Measurements from ENCODE around the gene MIAT. TPM values are rescaled to one million over a fixed set of nuclear protein-coding genes. Genes with fewer than 3 reads are reported as not detected.

The MIAT gene
- total RNA-seq, 1 donor: 1.3 TPM

DNA sequence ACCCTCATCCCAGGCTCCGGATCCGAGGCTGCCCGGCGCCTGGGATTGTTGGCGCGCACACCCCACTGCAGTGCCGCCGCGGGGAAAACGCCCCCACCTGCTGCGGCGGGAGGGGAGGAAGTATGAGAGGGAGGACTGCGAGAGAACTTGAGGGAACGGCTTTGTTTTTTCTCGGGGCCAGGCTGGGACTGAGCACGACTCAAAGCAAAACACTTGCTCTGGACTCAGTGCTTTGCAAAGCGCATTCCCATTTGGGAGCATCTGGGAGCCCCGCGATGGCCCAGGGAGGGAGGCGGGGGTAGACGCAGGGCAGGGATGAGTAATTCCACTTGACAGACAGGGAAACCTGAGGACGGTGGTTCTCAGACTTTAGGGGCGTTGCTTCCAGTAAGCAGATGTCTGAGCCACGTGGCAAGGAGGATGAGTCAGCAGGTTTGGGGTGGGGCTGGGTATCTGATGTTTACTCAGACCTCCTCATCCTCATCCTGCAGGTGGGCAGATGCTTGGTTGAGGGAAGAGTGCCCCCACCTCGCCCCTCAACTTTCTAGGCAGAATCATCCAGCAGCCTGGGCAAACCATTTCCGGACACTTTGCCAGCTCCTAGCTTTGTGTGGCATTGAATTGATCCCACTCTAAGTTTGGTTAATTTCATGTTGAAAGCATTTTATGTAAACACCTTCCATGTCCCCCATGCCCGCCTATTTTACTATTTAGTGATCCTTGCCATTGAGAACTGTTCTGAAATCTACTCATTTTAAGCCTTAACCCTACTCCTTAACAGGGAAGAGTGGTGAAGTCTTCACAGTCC, 1.5 kb downstream of the MIAT start:
- TF ChIP-seq, protein P1, sequence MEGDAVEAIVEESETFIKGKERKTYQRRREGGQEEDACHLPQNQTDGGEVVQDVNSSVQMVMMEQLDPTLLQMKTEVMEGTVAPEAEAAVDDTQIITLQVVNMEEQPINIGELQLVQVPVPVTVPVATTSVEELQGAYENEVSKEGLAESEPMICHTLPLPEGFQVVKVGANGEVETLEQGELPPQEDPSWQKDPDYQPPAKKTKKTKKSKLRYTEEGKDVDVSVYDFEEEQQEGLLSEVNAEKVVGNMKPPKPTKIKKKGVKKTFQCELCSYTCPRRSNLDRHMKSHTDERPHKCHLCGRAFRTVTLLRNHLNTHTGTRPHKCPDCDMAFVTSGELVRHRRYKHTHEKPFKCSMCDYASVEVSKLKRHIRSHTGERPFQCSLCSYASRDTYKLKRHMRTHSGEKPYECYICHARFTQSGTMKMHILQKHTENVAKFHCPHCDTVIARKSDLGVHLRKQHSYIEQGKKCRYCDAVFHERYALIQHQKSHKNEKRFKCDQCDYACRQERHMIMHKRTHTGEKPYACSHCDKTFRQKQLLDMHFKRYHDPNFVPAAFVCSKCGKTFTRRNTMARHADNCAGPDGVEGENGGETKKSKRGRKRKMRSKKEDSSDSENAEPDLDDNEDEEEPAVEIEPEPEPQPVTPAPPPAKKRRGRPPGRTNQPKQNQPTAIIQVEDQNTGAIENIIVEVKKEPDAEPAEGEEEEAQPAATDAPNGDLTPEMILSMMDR (IDR thresholded peaks at IDR 0.05; ENCODE audit: insufficient read depth, low read depth, low read length): no peak
- peak; percentile 92 for DNase-seq (ENCODE audit: low read depth)
- peak overlapping the region; percentile 42 for H3K4me3 ChIP-seq (ENCODE audit: low read depth, low read length)

DNA sequence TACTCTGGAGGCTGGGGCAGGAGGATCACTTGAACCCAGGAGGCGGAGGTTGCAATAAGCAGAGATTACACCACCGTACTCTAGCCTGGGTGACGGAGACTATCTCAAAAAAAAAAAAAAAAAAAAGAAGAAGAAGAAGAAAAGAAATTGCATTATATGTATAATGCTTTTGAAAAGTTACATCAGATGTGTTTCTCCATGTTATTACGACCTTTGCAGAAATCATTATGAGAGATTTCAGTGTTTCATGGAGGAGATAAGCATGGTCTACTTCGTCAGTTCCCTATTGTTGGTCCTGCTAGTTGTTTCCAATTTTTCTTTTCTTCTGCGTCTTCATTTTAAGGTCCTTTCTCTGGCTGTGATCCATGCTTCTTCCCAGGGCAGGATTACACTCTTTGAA, 3.0 kb downstream of the MIAT start:
- DNase-seq (ENCODE audit: low read depth): no peak
- TF ChIP-seq, protein P1 (IDR thresholded peaks at IDR 0.05; ENCODE audit: insufficient read depth, low read depth, low read length): no peak
- H3K4me3 ChIP-seq (ENCODE audit: low read depth, low read length): no peak overlapping the region

DNA sequence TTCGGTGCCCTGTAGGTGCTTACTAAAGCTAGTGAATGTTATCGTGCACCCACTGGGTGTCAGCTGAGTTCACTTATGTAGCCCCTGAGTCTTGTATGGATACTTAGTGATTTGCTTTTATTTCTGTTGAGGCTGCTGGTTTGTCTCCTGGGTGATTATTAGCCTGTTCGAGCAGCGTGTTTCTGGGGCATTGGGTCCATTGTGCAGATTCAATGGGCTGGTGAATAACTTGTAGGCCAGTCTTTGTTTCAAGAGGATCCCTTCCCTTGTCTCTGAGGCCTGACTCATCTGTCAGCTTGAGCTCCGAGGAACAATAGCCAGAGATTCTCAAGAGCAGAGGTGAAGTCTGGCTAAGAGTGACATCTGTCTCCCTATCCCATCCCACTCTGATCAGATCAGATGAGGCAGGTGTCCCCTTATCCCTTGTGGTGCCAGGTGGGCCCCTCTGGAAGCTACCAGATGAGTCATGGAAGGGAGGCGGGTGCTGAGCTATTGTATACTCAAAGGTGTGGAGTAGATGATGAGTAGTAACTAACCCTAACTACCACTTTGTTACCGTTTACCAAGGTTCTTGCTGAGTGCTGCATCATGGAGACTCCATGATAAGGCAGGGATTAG, 3.7 kb downstream of the MIAT start:
- TF ChIP-seq, protein P1 (IDR thresholded peaks at IDR 0.05; ENCODE audit: insufficient read depth, low read depth, low read length): no peak
- no peak overlapping the region for H3K4me3 ChIP-seq (ENCODE audit: low read depth, low read length)
- DNase-seq (ENCODE audit: low read depth): no peak

DNA sequence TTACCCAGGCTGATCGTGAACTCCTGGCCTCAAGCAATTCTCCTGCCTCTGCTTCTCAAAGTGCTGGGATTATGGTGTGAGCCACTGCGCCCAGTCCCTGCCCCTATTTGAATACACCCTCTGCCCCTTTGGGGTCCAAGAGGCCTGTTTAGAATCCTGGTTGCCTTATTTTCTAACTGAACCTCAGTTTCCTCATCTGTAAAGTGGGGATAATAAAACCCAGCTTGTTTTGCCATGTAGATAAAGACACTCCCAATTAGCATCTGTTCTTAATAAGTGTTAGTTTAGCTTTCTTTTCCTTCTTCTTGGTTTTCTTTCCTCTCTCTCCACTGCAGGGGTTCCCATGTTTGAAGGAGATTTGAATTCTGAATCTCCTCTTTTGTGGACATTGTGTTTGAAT, 4.8 kb downstream of the MIAT start:
- H3K4me3 ChIP-seq (ENCODE audit: low read depth, low read length): no peak overlapping the region
- DNase-seq (ENCODE audit: low read depth): no peak
- TF ChIP-seq, protein P1 (IDR thresholded peaks at IDR 0.05; ENCODE audit: insufficient read depth, low read depth, low read length): no peak

DNA sequence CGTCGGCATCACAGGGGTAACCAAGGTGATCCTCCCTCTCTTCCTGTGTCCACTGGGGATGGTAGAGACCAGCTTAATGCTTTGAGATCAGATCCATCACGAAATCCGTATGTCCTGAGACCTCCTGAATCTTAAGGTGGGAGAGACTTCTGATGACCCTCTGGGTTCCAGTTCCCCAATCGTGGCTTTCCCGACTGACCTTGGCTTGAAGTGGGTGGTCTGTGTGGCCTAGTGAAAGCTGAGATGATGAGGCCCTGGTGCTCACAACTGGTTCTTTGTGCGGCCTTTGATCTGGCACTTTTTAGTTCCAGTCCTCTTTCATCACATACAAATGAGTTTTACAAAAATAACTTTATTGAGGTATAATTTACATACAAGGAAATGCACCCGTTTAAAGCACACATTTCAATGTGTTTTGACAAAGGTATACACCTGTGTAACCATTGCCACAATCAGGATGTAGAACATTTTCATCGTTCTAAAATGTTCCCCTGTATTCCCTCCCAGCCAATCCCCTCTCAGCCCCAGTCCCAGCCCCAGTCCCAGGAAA, 6.1 kb downstream of the MIAT start:
- H3K4me3 ChIP-seq (ENCODE audit: low read depth, low read length): no peak overlapping the region
- TF ChIP-seq, protein P1 (IDR thresholded peaks at IDR 0.05; ENCODE audit: insufficient read depth, low read depth, low read length): no peak
- DNase-seq (ENCODE audit: low read depth): no peak

DNA sequence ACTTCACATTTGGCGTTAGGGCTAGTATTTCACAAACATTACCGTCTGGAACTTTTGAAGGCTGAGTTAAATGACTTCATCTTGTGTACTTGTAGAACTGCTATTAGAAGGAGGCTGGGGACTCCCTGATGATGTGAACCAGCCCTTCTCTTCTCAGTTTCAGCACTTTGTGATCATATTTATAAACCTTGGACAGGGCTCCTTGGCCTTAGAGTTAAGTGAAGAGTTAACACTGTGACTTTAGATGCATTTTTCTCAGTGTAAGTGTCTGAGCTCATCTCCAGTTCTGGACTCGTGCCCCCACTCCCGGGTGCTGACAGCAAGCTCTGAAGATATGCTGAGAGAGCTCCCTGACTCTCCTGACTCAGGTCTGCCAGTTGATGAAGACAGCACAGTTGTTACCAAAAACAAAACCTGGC, 8.4 kb downstream of the MIAT start:
- no peak for DNase-seq (ENCODE audit: low read depth)
- TF ChIP-seq, protein P1 (IDR thresholded peaks at IDR 0.05; ENCODE audit: insufficient read depth, low read depth, low read length): no peak
- H3K4me3 ChIP-seq (ENCODE audit: low read depth, low read length): no peak overlapping the region

Data from fibroblast of villous mesenchyme (primary cell).